ENCODE measurements around the gene MYADML2.
"Not testable (repeated sequence)": the region's sequence is repeated elsewhere in the genome, so short reads cannot be mapped to it uniquely, and the experiment has no call there.

Gene MYADML2

GRCh38 chr17:81922566-81923301, 24.3 kb downstream of the MYADML2 start:
- no peak for DNase-seq

DNA sequence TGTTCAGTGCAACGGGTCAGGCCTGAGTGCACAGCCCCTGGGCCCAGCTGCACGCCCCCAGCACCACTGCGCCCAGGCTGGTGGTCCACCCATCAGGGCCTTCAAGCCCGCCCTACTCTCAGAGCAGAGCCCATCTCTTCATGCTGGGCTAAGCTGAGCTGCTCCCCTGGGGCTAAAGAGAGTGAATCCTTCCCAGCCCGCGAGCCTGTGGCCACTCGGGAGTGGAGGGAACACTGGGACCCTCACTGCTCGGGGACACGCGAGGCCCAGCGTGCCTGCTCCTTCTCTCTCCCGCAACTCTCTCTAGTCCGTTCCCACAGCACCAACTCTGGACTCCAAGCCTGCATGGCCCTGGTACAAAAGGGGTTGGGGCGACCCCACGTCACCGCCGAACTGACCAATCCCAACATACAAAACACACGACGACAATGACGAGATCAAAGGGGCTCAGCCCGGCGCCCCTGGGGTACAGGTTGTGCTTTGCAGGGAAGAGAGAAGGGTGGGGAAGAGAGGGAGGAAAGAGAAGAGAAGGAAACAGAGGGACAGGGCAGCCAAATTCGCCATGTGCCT, 25.0 kb downstream of the MYADML2 start:
- no peak for DNase-seq

DNA sequence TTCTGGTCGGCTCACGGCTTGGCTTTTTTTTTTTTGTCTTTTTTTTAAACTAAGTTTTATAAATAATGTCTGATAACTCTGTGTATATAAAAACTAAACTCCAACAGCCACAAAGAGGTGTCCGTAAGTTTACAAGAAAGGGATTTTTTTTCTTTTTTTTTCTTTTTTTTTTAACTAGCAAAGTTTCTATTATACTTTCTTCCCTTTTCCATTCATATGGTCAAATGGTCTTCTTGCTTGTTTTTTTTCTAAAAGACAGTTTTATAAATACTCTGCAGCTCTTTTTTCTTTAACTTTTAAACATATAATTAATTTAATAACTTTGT, 25.5 kb downstream of the MYADML2 start:
- DNase-seq, result no peak

DNA sequence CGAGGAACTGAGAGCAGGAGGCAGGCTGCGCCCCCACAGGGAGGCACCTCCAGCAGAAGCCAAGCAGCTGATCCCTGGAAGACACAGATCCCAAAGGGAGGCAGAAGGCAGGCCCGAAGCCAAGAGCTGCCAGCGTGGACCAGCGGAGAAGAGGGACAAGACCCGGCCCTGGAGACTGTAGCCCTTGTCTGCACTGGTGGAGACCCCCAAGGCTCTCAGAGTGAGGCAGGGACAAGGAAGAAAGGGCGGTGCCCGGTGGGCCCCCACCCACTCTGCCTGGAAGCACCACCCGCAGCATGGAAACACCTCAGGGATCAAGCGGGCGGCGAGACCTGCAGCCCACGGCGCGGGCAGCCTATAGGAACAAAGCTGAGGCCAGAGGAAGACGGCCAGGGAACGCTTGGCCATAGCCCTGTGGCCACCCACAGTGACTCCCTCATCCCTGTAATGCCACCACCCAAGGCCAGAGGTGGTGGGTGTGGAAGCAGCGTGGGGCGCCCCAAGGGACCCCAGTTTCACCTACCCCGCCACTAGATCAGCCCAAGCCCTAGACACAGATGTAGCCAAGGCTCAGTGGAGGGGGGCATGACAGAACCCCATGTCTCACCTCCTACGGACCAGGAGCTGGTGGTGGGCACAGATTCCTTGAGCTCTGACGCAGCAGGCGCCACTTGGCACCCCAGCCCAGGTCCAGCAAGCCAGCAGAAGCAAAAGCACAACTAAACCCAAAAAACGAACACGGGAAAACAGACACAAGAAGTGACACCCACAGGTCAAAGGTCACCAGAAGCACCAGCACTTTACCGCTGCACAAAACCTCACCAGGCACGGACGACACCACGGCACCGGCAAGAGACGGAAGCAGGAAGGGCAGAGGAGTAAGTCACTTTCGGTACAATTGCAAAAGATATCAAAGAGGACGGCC, 26.2 kb downstream of the MYADML2 start:
- DNase-seq, result no peak

GRCh38 chr17:81918832-81919545, 28.0 kb downstream of the MYADML2 start:
- DNase-seq, result no peak

DNA sequence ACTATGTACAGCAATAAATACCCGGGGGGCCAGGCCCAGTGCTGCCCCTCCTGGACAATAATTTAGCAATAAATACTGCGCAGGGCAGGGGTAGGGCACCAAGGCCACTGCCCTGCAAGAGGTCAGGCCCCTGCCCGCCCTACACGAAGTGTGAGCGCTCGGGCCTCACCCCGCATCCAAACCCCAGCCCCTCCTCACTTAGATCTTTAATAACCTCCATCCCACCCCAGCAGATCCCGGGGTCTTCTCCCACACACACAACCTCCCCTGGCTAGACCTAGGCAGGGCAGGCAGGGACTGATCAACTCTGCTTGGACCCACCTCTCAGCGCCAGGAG, 28.7 kb downstream of the MYADML2 start:
- DNase-seq, result not testable (repeated sequence)

- DNase-seq, result peak; percentile 88
These were observed 29.3 kb downstream of the MYADML2 start, which contains the start of gene SIRT7 for GRCh38 chr17:81917565-81918332. TSS of gene SIRT7 (minus strand) at chr17:81918176. CDS start at chr17:81918131, 45 bp downstream.

DNA sequence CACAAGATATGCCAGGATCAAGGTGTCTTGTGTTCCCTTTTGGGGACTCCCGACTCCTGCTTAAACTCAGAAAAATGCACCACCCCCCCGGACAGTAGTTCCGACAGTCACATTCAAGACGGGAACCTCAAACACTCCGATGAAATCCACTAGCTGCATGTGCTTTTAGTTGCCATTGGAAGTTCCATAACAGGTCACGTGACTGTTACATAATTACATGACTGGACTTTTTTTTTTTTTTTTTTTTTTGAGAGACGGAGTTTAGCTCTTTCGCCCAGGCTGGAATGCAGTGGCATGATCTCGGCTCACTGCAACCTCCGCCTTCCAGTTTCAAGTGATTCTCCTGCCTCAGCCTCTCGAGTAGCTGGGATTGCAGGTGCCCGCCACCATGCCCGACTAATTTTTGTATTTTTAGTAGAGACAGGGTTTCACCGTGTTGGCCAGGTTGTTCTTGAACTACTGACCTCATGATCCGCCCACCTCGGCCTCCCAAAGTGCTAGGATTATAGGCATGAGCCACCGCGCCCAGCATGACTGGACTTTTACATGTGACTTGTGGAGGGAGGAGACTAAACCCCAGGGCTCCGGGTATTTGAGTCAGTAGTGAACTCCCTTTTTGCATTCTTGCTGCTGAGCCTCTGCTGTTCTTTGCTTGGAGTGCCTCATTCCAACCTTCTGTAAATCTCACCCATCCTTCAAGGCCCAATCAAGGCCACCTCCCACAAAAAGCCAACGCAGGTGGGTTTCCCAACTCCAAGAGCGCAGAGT, 30.6 kb downstream of the MYADML2 start:
- DNase-seq, result no peak

GRCh38 chr17:81915331-81915730, 31.7 kb downstream of the MYADML2 start:
- DNase-seq, result no peak

DNA sequence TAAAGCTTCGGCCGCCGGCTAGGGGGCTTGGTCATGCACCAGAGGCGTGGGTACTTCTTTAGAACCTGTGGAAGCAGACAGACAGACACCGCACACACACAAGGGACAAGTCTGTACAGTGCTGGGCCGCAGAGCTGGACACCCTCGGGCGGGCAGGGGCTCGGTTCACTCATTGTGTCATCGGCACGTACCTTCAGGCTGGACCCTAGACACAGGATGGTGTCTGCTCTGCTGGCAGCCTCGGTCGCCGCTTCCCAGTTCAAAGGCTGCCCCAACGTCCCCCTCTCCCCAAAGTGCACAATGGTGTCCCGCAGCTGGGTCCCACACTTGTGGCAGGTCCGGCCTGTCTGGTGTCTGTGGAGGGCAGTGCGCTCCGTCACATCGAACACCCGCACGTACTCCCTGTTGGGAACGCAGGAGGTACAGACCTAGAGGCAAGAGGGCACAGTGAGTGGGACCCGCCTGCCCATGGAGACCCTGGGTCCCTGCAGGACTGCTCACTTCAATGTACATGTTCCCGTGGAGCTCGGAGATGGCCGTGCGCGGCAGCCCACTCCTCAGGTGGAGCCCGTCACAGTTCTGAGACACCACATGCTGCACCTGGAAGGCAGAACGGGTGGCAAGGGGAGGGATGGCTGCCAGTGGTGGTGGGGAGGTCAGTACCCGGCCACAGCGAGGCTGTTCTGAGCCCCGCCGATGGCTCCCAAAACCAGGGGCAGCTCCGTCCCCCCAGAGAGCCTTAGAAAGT, 32.8 kb downstream of the MYADML2 start:
- no peak for DNase-seq

- DNase-seq, result no peak
These were observed 33.5 kb downstream of the MYADML2 start for GRCh38 chr17:81913394-81914102.

DNA sequence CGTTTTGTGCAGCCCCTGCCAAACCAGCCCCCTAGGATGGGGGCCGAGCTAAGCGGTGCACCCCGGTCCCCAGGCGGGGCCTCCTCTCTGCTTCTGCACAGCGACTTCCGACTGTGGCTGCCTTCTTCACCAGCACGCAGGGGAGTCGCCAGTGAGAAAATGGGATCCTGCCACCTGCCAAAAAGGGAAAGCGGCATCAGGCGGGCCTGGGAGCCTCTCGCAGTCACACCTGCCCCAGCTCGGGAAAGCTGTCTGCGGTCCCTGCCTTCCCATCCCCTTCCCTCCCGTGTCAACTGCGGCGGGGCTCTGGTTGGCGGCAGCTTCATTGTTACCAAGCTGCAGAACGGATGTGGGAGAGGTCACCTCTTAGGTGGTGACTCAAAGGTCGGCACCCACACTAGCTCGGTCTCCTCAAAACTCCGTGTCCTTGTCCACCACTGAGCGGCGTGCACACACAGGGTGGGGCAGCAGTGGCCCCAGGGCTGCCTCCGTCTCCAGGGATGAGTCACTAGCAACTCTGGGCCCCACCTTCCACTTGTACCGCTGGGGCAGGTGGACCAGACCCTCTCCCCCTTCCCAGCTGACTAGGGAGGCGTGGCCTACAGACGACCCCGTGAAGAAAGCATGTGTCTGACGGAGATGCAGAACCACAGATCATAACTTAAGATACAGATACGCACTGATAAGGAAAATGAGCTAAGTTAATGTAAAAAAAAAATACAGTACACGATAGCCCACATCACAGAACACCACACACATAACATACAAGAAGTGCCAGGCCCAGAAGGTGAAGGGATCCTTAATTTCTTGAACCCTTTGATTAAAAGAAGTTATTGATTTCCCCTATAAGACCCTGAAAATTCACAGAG, 34.4 kb downstream of the MYADML2 start:
- no peak for DNase-seq

DNA sequence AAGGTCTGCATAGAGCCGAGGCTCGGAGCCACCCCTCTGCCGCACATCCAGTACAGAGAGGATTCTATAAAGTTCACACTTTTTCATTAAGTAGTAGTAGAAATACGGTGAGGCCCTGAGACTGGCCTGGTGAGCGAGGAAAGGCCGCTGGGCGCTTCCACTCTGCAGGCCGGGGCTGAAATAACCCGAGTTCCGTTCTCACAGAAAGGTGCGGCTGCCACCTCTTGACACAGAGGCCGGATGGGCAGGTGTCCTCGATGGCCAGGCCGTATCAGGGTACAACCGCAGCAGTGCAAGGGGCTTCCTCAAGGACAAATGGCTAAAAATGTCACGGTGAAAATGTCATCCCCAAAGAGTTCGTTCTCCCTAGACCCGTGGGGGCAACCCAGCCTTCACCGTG, 35.1 kb downstream of the MYADML2 start:
- no peak for DNase-seq

DNA sequence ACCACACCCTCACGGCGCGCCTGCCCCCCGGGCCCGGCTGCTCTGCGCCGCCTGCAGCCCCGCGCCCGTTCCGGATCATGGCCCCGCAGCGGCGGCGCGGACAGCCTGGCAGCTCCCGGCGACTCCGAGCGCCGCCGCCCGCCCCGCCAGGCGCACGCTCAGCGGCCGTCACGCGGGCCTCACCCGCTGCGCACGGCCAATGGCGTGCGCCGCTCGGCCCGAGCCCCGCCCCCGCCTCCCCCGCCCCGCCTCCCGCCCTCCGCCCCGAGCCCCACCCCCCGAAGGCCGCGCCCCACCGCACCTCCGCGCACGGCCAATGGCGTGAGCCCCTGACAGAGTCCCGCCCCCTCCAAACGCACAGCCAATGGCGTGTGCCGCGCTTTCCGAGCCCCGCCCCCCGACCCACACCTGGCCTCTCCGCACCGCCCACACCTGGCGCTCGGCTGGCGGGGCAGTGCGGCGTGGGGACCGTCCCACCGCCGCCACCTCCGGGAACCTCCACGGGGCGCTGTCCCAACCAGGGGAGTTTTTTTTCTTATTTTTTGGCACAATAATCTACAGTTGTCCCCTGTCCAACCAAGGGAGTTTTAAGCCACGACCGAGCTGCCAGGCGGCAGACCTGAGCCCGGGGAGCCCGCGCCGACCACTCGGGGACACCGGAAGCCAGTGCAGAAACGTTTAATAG, 35.6 kb downstream of the MYADML2 start, which contains the start of gene PCYT2:
Gene PCYT2 (minus strand): TSS at position 123 of the 685 bp plus-strand sequence. CDS start 44 bp downstream, at position 79.
- DNase-seq, result peak; percentile 95

DNA sequence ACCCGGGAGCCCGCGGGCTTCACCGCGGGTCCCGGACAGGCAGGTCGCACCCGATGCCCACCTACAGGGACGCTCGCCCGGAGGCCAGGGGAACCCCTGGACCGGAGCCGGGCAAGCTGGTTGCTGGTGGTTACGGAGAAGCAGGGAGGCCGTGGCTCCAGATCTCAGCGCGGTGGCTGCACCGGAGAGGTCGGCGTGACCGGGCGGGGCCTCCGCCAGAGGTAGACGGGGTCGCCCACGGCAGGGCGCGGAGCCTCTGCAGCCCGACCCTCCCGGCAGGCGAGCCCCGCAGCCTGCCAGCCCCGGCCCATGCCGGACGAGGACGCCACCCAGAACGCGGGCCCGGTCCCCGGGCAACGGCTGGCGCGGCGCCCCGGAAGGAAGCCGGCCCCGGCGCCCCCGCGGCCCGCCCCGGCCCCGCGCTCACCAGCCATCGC, 36.2 kb downstream of the MYADML2 start:
- no peak for DNase-seq

DNA sequence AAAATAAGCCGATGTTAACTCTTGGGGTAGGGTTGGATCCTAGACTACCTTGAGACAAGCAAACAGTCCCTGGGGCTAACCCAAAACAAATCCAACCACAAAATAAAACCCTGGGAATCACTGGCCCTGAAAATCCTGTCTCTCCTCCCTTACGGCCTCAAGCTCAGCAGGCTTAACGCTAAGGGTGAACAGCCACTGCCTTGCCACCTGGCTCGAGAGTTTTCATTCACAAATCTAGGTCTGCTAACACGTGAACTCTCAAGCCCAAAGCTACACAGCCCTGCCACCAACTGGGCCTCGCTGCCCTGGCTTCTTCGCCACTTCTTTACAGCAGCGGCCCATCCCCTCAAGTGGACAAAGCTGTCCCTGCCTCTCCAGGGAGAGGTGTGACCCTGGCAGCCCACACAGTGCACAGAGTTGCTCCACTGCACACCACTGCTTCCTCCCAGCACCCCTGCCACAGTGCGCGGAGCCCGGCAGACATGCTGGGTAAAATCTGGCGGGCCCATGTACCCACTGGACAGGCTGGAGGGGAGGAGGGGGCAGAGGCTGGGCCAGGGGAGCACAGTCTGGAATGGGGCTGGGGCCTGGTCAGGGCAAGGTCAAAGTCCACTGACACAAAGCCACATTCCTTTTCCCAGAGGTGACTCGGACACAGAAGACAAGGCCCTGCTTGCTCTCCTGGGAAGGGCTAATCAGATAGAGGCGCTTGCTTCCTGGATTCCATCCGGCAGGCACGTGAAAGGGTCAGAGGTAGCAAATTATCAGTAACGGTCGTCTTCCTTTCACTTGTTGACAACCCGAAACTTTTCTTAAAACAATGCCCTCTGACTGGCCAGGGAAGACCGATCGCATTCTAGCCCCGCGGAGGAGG, 36.8 kb downstream of the MYADML2 start:
- DNase-seq, result no peak

DNA sequence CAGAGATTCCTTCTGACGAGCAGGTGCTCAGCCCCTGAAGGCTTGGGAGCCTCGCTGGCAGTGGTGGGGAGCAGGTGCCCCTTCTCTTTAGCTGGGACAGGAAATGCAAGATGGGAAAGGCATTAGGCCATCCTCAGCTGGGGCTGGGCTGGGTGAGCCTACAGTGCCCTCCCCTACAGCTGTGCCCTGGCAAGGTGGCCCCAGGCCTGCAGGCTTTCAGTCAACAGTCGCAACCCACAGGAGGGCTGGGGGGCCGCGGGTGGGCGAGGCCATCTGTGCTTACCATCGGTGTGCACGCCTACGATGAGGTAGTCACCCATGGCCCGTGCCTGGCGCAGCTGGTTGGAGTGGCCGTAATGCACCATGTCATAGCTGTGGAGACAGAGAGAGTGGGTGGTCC, 37.8 kb downstream of the MYADML2 start:
- DNase-seq, result no peak

All from CD4-positive, alpha-beta T cell treated with Interleukin-10 for 1 hour (primary cell).